Measurements from ENCODE around the gene ARHGEF16.

Gene ARHGEF16

DNA sequence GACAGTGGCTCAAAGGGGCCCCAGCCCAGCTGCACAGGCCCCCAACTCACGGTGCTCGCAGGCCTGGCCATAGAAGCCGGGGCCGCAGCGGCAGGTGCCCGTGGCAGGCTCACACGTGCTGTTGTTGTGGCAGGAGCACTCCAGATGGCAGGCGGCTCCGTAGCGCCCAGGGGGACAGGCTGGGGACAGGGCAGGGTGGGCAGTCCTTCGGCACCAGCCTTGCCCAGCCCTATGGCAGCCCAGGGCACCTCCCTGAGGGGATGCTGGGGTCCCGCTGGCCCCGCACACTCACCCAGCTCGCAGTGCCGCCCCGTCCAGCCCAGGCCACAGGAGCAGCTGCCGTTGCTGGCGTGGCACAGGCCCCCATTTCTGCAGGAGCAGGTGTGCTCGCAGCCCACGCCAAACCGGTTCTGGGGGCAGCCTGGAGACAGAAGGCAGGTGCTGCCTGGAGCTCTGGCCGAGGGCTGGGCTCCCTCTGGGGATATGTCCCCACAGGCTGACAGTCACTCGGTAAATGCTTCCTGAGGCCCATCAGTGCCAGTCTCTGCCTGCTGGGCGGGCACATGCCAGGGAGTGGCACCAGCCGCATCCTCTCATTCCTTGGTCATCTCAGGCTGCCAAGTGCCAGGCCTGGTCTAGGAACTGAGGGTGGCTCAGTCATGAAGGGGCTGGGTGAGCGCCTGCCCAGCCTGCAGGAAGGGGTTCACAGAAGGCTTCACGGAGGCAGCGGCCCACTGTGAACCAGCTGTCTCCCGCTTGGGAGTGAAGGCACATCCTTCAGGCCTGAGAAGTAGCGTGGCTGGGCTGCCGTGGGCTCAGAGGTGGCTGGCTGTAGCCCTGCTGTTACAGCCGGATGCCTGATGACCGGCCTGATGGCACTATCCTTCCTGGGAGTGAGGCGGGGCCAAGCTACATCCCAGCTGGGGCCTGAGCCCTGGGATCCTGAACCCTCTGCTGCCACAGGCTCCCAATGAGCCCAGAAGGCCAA is 40.1 kb downstream of the ARHGEF16 start:
- Mint-ChIP-seq H3K4me1 (no peaks in the 10 kb centered on the region), H3K36me3 (no peaks in the 10 kb centered on the region), H3K9me3 (no peaks in the 10 kb centered on the region), H3K4me3 (no peak overlapping the region), H3K27me3 (no peaks in the 10 kb centered on the region), H3K27ac (no peak overlapping the region)
- DNase-seq (ENCODE audit: low spot score in 2 of 2) (no peak), ATAC-seq (ENCODE audit: low read depth) (no peak)

DNA sequence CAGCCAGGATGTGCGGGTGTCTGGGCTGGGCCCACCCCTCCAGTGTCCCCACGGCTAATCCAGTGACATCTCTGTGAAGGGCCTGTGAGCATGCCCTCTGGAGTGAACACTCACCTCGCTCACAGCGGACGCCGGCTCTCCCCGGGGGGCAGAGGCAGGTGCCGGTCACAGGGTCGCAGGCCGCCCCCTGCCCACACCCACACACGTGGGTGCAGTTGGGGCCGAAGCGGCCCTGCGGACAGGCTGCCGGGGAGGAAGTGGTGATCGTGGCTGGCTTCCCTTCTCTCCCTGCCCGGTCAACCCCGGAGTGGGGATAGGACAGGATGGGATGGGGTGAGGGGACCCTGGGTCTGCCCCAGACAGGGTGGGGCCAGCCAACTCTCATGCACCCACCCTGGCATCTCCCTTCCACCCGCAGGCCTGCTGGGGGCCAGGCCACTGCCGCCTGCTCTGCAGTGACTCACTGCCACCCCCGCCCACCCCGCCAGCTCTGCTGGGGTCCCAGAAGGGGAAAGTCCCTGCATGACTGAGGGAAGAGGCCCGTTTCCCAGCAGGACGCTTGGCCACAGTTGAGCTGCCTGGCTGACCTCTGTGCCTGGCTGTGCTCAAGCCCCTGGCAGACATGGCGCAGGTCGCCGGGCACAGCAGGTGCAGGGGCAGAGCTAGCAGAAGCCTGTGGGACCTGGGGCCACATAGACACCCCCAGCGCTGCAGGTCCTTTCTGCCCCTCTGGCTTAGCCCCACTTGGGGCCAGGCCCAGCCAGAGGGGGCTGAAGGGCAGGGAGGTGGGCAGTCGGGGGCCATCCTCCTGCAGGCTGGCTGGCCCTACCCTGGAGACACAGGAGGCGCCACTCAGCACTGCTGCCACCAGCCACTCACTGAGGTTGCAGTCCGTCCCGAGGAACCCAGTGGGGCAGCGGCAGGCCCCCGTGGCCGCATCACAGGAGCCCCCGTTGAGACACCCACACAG is 41.6 kb downstream of the ARHGEF16 start:
- no peak overlapping the region for H3K27ac Mint-ChIP-seq
- H3K36me3 Mint-ChIP-seq, result no peaks in the 10 kb centered on the region
- H3K9me3 Mint-ChIP-seq, result no peaks in the 10 kb centered on the region
- H3K4me3 Mint-ChIP-seq, result no peak overlapping the region
- ATAC-seq (ENCODE audit: low read depth) (no peak), DNase-seq (ENCODE audit: low spot score in 2 of 2) (no peak)
- no peaks in the 10 kb centered on the region for H3K27me3 Mint-ChIP-seq
- no peaks in the 10 kb centered on the region for H3K4me1 Mint-ChIP-seq

DNA sequence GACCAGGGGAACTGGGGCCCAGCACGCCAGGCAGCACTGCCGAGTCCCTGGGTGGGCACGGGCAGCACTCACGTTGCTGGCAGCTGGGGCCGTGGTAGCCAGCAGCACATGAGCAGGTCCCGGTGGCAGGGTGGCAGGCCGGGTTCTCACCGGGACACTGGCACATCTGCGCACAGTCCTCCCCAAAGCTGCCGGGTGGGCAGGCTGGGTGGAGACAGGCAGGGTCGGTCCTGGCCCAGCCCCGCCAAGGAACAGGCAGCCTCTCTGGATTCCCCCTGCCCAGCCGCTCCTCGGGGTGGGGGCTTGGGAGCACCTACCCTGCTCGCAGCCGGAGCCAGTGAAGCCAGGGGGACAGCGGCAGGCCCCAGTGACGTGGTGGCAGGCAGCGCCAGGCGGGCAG is 42.5 kb downstream of the ARHGEF16 start:
- Mint-ChIP-seq H3K36me3 (no peaks in the 10 kb centered on the region), H3K9me3 (no peaks in the 10 kb centered on the region), H3K4me3 (no peak overlapping the region), H3K27ac (no peak overlapping the region), H3K27me3 (no peaks in the 10 kb centered on the region), H3K4me1 (no peaks in the 10 kb centered on the region)
- ATAC-seq (ENCODE audit: low read depth), result no peak
- no peak for DNase-seq (ENCODE audit: low spot score in 2 of 2)

DNA sequence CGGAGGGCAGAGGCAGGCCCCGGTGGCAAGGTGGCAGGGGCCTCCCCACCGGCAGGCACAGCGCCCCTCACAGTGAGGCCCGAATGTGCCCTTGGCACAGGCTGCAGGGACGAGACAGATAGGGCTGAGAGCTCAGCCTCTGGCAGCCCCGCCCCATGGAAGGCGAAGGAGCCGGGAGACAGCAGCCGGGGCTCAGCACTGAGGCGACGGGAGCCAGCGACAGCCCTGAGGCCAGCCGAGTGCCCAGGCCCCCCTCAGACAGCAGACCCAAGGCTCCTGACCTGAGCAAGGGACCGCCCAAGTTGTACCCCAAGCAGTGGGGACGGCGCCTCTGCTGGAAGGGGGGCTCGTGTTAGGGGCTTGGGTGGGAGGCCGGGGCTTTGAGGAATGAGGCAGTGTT is 43.1 kb downstream of the ARHGEF16 start:
- no peak overlapping the region for H3K27ac Mint-ChIP-seq
- H3K4me3 Mint-ChIP-seq, result no peak overlapping the region
- no peaks in the 10 kb centered on the region for H3K36me3 Mint-ChIP-seq
- no peaks in the 10 kb centered on the region for H3K4me1 Mint-ChIP-seq
- no peaks in the 10 kb centered on the region for H3K27me3 Mint-ChIP-seq
- no peaks in the 10 kb centered on the region for H3K9me3 Mint-ChIP-seq
- DNase-seq (ENCODE audit: low spot score in 2 of 2) (no peak), ATAC-seq (ENCODE audit: low read depth) (no peak)

DNA sequence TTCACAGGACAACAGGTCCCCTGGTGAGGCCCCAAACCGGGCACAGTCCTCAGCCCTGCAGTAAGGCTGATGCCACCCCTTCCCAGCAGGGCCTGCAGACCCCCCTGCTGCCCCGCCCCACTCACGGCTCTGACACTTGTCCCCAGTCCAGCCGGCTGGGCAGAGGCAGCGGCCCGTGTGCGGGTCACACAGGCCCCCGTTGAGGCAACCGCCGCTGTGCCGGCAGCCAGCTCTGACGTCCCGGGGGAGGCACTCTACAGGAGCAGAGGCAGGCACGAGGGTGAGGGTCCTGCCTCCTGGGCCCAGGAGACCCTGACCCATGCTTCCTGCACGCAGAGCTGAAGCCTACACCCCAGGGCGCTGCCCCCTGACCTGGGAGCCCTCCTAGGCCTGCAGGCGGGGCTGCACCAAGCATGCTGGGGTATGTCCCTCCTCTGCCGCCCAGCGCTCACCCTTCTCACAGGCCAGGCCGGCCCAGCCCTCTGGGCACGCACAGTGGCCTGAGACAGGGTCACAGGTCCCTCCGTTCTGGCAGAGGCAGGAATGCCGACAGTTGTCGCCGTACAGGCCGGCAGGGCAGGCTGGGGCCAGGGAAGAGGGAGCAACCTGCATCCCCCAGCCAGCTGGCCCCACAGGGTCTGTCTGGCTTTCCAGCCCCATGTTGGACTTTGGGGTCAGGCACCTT is 43.9 kb downstream of the ARHGEF16 start:
- Mint-ChIP-seq H3K27me3 (no peaks in the 10 kb centered on the region), H3K9me3 (no peaks in the 10 kb centered on the region), H3K4me3 (no peak overlapping the region), H3K27ac (no peak overlapping the region), H3K4me1 (peaks cover under 1% of the 10 kb centered on the region), H3K36me3 (no peaks in the 10 kb centered on the region)
- DNase-seq (ENCODE audit: low spot score in 2 of 2) (no peak), ATAC-seq (ENCODE audit: low read depth) (no peak)

DNA sequence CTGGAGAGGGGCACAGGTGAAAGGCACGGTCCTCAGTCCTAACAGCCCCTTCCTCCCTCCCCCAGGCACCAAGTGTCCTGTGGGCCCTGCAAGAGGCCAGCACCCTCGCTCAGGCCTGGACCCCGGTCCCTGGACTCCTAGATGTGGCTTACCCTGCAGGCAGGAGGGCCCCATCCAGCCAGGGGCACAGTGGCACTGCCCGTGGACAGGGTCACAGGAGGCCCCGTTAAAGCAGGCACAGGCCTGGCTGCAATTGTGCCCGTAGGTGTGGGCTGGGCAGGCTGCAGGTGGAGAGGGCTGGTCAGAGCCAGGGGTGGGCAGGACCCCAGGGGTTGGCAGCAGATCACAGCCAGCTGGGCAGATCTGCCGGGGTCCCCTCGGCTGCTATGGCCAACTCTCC is 44.5 kb downstream of the ARHGEF16 start:
- no peaks in the 10 kb centered on the region for H3K9me3 Mint-ChIP-seq
- no peak overlapping the region for H3K4me3 Mint-ChIP-seq
- H3K27ac Mint-ChIP-seq, result no peak overlapping the region
- no peaks in the 10 kb centered on the region for H3K36me3 Mint-ChIP-seq
- ATAC-seq (ENCODE audit: low read depth) (no peak), DNase-seq (ENCODE audit: low spot score in 2 of 2) (no peak)
- peaks cover 2% of the 10 kb centered on the region for H3K4me1 Mint-ChIP-seq
- H3K27me3 Mint-ChIP-seq, result no peaks in the 10 kb centered on the region

DNA sequence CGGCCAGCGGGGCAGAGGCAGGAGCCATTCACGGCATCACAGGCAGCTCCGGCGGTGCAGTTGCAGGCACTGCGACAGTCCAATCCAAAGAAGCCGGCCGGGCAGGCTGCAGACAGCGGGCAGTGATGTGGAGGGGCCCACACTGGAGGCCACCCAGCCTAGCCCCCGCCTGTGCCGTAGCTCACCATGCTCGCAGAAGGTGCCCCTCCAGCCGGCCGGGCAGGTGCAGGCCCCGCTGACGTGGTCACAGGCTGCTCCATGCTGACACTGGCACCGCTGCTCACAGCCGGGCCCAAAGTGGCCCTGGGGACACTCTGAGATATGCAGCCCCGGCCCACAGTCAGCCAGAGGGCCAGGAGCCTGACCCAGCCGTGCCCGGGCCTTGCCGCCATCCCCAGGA is 45.1 kb downstream of the ARHGEF16 start:
- Mint-ChIP-seq H3K27ac (no peak overlapping the region), H3K4me3 (no peak overlapping the region), H3K4me1 (peaks cover 2% of the 10 kb centered on the region), H3K9me3 (no peaks in the 10 kb centered on the region), H3K27me3 (no peaks in the 10 kb centered on the region), H3K36me3 (no peaks in the 10 kb centered on the region)
- DNase-seq (ENCODE audit: low spot score in 2 of 2) (no peak), ATAC-seq (ENCODE audit: low read depth) (no peak)

DNA sequence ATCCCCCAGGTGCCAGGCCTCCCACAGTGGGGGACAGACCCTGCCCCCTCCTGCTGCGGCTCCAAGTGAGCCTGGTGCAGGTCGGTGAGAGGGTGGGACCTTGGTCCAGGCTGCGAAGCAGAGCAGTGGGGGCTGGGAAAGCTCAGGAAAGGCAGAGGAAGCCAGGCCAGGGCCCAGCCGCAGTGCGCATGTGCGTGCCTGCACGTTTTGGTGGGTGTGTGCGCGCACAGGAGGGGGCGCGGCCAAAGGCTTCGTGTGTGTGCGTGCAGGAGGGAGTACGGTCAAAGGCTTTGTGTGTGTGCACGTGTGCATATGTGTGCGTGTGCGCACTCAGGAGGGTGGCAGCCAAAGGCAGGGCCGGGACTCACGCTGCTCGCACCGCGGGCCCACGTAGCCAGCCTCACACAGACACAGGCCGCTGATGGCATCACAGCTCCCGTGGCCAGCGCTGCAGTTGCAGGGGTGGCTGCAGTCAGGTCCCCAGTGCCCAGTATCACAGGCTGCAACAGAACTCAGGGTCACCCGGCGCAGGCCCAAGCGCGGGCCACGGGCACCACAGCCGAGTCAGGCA is 45.9 kb downstream of the ARHGEF16 start:
- no peak for ATAC-seq (ENCODE audit: low read depth)
- peaks cover 2% of the 10 kb centered on the region for H3K4me1 Mint-ChIP-seq
- H3K27me3 Mint-ChIP-seq, result no peaks in the 10 kb centered on the region
- H3K27ac Mint-ChIP-seq, result no peak overlapping the region
- no peaks in the 10 kb centered on the region for H3K36me3 Mint-ChIP-seq
- DNase-seq (ENCODE audit: low spot score in 2 of 2), result no peak
- no peak overlapping the region for H3K4me3 Mint-ChIP-seq
- no peaks in the 10 kb centered on the region for H3K9me3 Mint-ChIP-seq

DNA sequence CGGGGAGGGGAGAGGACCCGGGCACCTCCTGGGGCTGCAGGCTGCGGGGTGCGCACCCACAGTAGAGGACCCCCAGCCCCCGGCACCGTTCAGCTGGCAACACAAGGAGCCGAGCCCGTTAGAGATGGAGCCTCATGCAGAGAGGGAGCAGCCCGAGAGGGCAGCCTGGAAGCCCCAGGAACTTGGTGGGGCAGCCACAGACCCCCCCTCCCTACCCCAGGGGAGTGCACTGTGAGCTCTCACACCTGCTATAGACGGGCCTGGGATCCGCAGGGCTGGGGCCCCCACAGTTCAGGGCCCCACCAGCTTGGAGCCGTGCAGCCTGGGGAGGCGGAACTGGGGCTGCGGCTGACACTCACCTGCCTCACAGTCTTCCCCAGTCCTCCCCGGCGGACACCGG is 47.0 kb downstream of the ARHGEF16 start:
- ATAC-seq (ENCODE audit: low read depth) (no peak), DNase-seq (ENCODE audit: low spot score in 2 of 2) (no peak)
- Mint-ChIP-seq H3K4me1 (peaks cover 2% of the 10 kb centered on the region), H3K27ac (no peak overlapping the region), H3K4me3 (no peak overlapping the region), H3K9me3 (no peaks in the 10 kb centered on the region), H3K36me3 (no peaks in the 10 kb centered on the region), H3K27me3 (no peaks in the 10 kb centered on the region)

DNA sequence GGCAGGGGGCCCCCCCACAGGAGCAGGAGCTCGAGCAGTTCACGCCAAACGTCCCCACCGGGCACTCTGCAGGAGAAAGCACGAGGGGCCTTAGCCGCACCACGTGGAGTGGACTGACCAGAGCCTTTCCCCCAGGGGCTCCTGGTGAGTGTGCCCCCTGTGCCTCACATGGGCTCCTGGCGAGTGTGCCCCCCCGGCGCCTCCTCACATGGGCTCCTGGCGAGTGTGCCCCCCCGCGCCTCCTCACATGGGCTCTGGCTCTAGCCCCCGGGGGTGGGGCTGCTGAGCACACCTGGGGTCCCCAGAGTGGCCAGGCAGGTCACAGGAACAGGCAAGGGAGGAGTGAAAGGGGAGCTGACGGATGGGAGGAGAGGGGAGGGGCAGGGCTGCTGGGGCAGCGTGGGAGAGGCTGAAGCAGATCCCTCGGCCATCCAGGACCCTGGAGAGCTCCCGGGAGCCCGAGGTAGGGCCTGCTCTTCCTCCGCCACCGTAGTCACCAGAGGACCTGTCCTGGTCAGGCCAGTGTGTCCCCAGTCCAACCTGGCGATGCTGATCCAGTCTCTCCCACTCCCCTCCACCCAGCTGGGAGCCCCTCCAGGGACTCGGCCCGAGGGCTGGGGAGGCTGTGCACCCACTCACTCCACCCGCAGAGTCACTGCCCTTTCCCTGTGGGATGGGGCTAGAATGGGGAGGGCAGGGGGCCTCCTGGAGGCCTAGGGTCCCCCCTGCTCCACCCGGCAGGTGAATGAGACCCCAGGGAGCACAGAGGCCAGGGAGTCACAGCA is 47.6 kb downstream of the ARHGEF16 start:
- no peaks in the 10 kb centered on the region for H3K27me3 Mint-ChIP-seq
- H3K4me1 Mint-ChIP-seq, result peaks cover 2% of the 10 kb centered on the region
- H3K9me3 Mint-ChIP-seq, result no peaks in the 10 kb centered on the region
- no peaks in the 10 kb centered on the region for H3K36me3 Mint-ChIP-seq
- no peak overlapping the region for H3K27ac Mint-ChIP-seq
- no peak overlapping the region for H3K4me3 Mint-ChIP-seq
- DNase-seq (ENCODE audit: low spot score in 2 of 2), result no peak
- peak; percentile 37 for ATAC-seq (ENCODE audit: low read depth)

DNA sequence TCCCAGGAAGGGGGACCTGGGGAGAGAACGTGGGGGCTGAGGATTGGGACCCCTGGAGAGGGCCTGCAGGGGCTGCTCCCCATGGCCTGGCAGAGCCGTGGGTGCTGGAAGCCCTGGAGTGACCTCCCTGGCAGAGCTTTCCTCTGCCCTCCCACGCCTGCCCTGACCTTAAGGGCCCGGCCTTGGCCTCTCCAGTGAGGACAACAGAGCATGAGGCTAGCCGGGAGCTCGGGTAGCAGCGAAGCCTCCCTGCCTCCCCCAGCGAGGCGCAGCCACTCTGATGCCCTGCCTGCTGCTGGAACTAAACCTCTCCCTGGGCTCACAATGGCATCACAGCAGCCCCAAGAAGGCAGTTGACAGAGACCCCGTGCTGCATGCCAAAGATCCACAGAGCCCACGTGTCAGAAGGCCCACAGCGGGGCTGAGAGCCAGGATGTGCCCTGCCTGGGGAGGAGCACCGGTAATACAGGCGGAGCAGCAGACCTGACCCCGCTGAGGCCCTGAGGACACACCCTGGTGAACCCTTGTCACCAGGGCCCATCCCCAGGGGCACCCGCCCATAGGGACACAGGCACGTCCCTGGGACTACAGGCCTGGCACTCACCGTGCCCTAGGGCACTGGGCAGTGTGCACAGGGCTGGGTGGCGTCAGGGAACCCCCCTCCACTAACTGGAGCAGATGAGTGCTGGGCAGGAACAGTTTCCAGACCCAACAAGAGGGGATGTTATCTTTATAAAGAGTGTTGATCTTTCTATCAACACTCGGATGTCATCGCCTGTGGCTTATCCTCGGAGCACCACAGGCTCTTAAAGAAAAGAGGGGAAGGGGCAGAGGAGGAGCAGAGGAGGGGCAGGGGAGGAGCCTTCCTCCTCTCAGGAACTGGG is 48.4 kb downstream of the ARHGEF16 start:
- Mint-ChIP-seq H3K36me3 (peaks cover 2% of the 10 kb centered on the region), H3K4me3 (no peak overlapping the region), H3K27me3 (no peaks in the 10 kb centered on the region), H3K27ac (no peak overlapping the region), H3K9me3 (no peaks in the 10 kb centered on the region), H3K4me1 (peaks cover 2% of the 10 kb centered on the region)
- no peak for DNase-seq (ENCODE audit: low spot score in 2 of 2)
- ATAC-seq (ENCODE audit: low read depth), result no peak

DNA sequence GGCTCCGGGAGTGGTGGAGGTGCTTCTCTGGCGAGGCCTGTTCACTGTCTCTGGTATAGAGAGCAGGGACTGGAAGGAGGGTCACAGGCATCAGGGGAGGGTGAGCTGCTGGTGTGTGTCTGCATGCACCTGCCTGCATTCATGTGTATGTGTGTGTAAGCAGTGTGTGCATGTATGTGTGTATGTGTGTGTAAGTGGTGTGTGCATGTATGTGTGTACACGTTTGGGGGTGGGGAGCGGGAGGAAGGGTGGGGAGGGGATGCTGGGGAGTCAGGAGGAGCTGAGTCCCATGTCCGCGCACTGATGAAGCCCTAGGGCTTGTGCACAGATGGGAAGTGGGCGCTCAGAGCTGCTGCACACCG is 49.0 kb downstream of the ARHGEF16 start:
- Mint-ChIP-seq H3K4me3 (no peak overlapping the region), H3K36me3 (peaks cover 4% of the 10 kb centered on the region), H3K4me1 (peaks cover 2% of the 10 kb centered on the region), H3K27ac (no peak overlapping the region), H3K27me3 (no peaks in the 10 kb centered on the region), H3K9me3 (no peaks in the 10 kb centered on the region)
- ATAC-seq (ENCODE audit: low read depth) (no peak), DNase-seq (ENCODE audit: low spot score in 2 of 2) (no peak)

Measured in memory B cell (primary cell).